Measurements from ENCODE around the gene ENOX1.

Gene ENOX1

GRCh38 chr13:43782686-43783085, 4.1 kb downstream of the ENOX1 start:
- TF ChIP-seq CTCF (IDR thresholded peaks at IDR 0.05) = no peak
- no peak for DNase-seq
- H3K4me1 ChIP-seq = peaks cover 0 to 25% (median 19%) of the 10 kb centered on the region in 4 donors
- H3K4me3 ChIP-seq = no peak overlapping the region
- intact Hi-C loops (cut with DNase I; ENCODE audit: low total_unique reads) = no loop called here
- H3K27me3 ChIP-seq = no peaks in the 10 kb centered on the region
- no peaks in the 10 kb centered on the region for H3K9me3 ChIP-seq
- no peak overlapping the region for H3K27ac ChIP-seq
- no peaks in the 10 kb centered on the region for H3K36me3 ChIP-seq

GRCh38 chr13:43780666-43781065, 6.1 kb downstream of the ENOX1 start:
- Histone ChIP-seq H3K36me3 (no peaks in the 10 kb centered on the region), H3K27ac (no peak overlapping the region), H3K4me1 (peaks cover 0 to 5% (median 3%) of the 10 kb centered on the region in 4 donors), H3K9me3 (no peaks in the 10 kb centered on the region), H3K27me3 (no peaks in the 10 kb centered on the region), H3K4me3 (no peak overlapping the region)
- no peak for TF ChIP-seq CTCF (IDR thresholded peaks at IDR 0.05)
- DNase-seq = no peak
- intact Hi-C loops (cut with DNase I; ENCODE audit: low total_unique reads) = no loop called here

GRCh38 chr13:43776501-43777079, 10.2 kb downstream of the ENOX1 start:
- no peak overlapping the region for H3K27ac ChIP-seq
- H3K36me3 ChIP-seq = no peaks in the 10 kb centered on the region
- H3K9me3 ChIP-seq = no peaks in the 10 kb centered on the region
- no peaks in the 10 kb centered on the region for H3K27me3 ChIP-seq
- DNase-seq = no peak
- no peaks in the 10 kb centered on the region for H3K4me1 ChIP-seq
- intact Hi-C loops (cut with DNase I; ENCODE audit: low total_unique reads) = no loop called here
- H3K4me3 ChIP-seq = no peak overlapping the region
- TF ChIP-seq CTCF (IDR thresholded peaks at IDR 0.05) = no peak

- H3K9me3 ChIP-seq = no peaks in the 10 kb centered on the region
- H3K36me3 ChIP-seq = no peaks in the 10 kb centered on the region
- H3K4me1 ChIP-seq = no peaks in the 10 kb centered on the region
- DNase-seq = no peak
- H3K27me3 ChIP-seq = no peaks in the 10 kb centered on the region
- TF ChIP-seq CTCF (IDR thresholded peaks at IDR 0.05) = no peak
- intact Hi-C loops (cut with DNase I; ENCODE audit: low total_unique reads) = no loop called here
- H3K27ac ChIP-seq = no peak overlapping the region
- H3K4me3 ChIP-seq = no peak overlapping the region
Measured at GRCh38 chr13:43776006-43776405, 10.8 kb downstream of the ENOX1 start.

- no peaks in the 10 kb centered on the region for H3K27me3 ChIP-seq
- H3K36me3 ChIP-seq = no peaks in the 10 kb centered on the region
- DNase-seq = no peak
- no peak overlapping the region for H3K4me3 ChIP-seq
- H3K4me1 ChIP-seq = no peaks in the 10 kb centered on the region
- no peak overlapping the region for H3K27ac ChIP-seq
- no peaks in the 10 kb centered on the region for H3K9me3 ChIP-seq
- TF ChIP-seq CTCF (IDR thresholded peaks at IDR 0.05) = no peak
- intact Hi-C loops (cut with DNase I; ENCODE audit: low total_unique reads) = loop anchor here (2.0 kb wide), 1 partner anchor 21 kb away; no protein-coding TSS in a partner anchor
Measured at GRCh38 chr13:43773602-43774001, 13.2 kb downstream of the ENOX1 start.

GRCh38 chr13:43770871-43771270, 15.9 kb downstream of the ENOX1 start:
- Histone ChIP-seq H3K27me3 (no peaks in the 10 kb centered on the region), H3K36me3 (no peaks in the 10 kb centered on the region), H3K9me3 (no peaks in the 10 kb centered on the region), H3K4me1 (peaks cover 0 to 15% (median 9%) of the 10 kb centered on the region in 4 donors), H3K4me3 (no peak overlapping the region), H3K27ac (no peak overlapping the region)
- no peak for TF ChIP-seq CTCF (IDR thresholded peaks at IDR 0.05)
- intact Hi-C loops (cut with DNase I; ENCODE audit: low total_unique reads) = no loop called here
- no peak for DNase-seq

All from tibial artery (tissue), 4 donors.